Stimulated activated CD4-positive, alpha-beta T cell treated with anti-CD3 and anti-CD28 coated beads, Interleukin-2, amount 100 ng/mL, for 4 hours (primary cell): ENCODE measurements around the gene PERCC1.
A peak's percentile ranks its signal among the peaks of the same experiment; 100 is the strongest.
"Not testable (repeated sequence)": the region's sequence is repeated elsewhere in the genome, so short reads cannot be mapped to it uniquely, and the experiment has no call there.

Experiments used
- DNase-seq: peaks from one replicate; pipeline ENCODE4 v3.0.0-alpha.2; 2020; ENCODE audit warnings: low read depth

The PERCC1 gene

GRCh38 chr16:1469141-1469540 is 38.3 kb downstream of the PERCC1 start:
- not testable (repeated sequence) for DNase-seq

- DNase-seq = no peak
These were observed 38.9 kb downstream of the PERCC1 start for GRCh38 chr16:1469693-1470201.

- DNase-seq = no peak
These were observed 39.8 kb downstream of the PERCC1 start for GRCh38 chr16:1470481-1471251.

- DNase-seq = no peak
These were observed 40.8 kb downstream of the PERCC1 start for GRCh38 chr16:1471569-1472194.

- DNase-seq = no peak
These were observed 42.1 kb downstream of the PERCC1 start for GRCh38 chr16:1472974-1473373.

GRCh38 chr16:1474082-1474795 is 43.4 kb downstream of the PERCC1 start:
- DNase-seq = no peak

GRCh38 chr16:1474796-1475551 is 44.1 kb downstream of the PERCC1 start, which contains the start of gene CLCN7:
TSS of gene CLCN7 (minus strand) at chr16:1475028. CDS start at chr16:1474974, 54 bp downstream.
- peak; percentile 79 for DNase-seq

GRCh38 chr16:1475552-1476114 is 44.8 kb downstream of the PERCC1 start:
- DNase-seq = no peak

- DNase-seq = no peak
These were observed 46.2 kb downstream of the PERCC1 start for GRCh38 chr16:1477033-1477432.

GRCh38 chr16:1478937-1479336 is 48.1 kb downstream of the PERCC1 start:
- DNase-seq = not testable (repeated sequence)

- no peak for DNase-seq
These were observed 51.3 kb downstream of the PERCC1 start for GRCh38 chr16:1481906-1482835.
